NCI-H1930 (cell line): ENCODE results near the gene ABCD1.
A peak's percentile ranks its signal among the peaks of the same experiment; 100 is the strongest.

Experiments
- DNase-seq, 2 experiments: peaks; one replicate each; lab custom pipeline; 2025; lab: John Stamatoyannopoulos, UW

Gene ABCD1

GRCh38 chrX:153773741-153774575 lies 49.3 kb downstream of the ABCD1 start:
- no peak for DNase-seq

DNA sequence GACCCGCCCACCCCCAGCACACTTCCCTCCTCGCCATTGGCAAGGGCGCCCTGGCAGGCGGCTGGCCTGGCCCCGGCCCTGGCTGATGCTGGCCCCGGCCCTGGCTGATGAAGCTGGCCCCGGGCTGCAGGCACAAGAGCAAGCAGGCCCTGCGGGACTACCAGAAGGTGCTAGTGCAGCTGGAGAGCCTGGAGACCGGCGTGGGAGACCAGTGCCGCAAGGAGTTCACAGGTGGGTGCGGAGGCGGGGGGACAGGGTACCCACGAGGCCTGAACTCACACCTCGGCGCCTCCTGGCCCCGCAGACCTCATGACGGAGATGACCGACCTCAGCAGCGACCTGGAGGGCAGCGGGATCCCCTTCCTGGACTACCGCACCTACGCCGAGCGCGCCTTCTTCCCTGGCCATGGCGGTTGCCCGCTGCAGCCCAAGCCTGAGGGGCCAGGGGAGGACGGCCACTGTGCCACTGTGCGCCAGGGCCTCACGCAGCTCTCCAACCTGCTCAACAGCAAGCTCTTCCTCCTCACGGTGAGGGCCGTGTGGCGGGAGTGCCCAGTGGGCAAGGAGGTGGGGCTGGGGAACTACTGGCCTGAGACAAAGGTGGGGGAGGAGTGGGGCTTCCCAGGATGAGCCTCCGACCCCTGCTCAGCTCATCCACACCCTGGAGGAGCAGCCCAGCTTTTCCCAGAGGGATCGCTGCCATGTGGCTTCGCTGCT lies 50.1 kb downstream of the ABCD1 start:
- no peak for DNase-seq

- no peak for DNase-seq
These were observed 50.9 kb downstream of the ABCD1 start for GRCh38 chrX:153775293-153776119.

GRCh38 chrX:153776120-153776599 lies 51.5 kb downstream of the ABCD1 start:
- no peak for DNase-seq

DNA sequence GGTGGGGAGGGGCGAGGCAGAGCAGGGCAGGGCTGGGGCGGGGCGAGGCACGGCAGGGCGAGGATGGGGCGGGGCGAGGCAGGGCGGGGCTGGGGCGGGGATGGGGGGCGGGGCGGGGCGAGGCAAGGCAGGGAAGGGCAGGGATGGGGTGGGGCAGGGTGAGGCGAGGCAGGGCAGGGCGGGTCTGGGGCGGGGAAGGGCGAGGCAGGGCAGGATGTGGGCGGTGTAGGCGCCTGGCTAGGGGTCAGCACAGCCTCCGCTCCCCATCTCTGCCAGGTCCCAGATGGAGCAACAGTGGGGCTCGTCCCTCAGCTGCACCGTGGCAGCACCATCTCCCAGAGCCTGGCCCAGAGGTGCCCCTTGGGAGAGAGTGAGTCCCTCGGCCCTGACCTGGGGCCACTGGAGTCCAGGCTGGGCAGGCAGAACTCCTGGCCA lies 52.0 kb downstream of the ABCD1 start:
- no peak for DNase-seq

GRCh38 chrX:153777261-153778090 lies 52.8 kb downstream of the ABCD1 start:
- no peak for DNase-seq

- no peak for DNase-seq
These were observed 53.5 kb downstream of the ABCD1 start for GRCh38 chrX:153778181-153778580.

DNA sequence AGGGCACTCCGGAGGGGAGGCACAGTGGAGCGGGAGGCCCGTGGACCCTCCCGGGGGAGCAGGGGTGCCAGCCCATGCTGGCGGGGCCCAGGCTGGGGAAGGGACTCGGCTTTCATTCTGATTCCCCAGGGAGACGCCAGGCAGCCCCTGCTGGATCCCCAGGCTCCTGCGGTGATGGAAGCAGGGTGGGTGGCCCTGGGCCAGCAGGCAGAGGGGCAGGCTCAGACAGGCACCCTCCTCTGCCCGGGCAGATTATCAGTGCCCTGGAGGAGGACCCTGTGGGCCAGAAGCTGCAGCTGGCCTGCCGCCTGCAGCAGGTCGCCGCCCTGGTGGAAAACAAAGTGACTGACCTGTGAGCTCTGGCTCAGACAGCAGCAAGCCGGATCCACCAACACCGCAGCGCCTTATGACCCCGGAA lies 54.0 kb downstream of the ABCD1 start:
- no peak for DNase-seq

- DNase-seq: no peak
These were observed 55.4 kb downstream of the ABCD1 start for GRCh38 chrX:153779891-153780677.

GRCh38 chrX:153780678-153781427 lies 56.2 kb downstream of the ABCD1 start, which contains the start of gene SRPK3:
TSS of gene SRPK3 (plus strand) at chrX:153781041. CDS start at chrX:153781087, 46 bp downstream.
- DNase-seq: no peak

DNA sequence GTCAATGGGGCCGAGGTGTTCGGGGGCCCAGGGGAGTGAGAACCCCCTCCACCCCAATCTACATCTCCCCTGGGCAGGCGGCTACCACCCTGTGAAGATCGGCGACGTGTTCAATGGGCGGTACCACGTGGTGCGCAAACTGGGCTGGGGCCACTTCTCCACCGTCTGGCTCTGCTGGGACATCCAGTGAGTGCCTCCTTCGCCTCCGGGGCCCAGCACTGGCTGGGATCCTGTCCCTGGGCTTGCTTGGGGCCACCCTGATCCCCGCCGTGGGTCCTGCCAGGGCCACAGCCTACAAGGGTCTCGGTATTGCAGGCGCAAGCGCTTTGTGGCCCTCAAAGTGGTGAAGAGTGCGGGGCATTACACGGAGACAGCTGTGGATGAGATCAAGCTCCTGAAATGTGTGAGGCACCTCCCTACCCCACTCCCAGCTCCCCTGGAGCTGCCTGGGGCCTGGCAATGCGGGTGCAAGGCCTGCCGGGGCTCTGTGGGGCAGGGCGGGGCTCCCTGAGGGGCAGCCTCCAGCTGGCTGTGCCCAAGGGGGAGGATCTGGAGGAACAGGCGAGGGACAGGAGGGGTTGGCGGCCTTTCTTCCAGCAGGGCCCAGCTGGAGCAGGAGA lies 56.9 kb downstream of the ABCD1 start:
- no peak for DNase-seq

DNA sequence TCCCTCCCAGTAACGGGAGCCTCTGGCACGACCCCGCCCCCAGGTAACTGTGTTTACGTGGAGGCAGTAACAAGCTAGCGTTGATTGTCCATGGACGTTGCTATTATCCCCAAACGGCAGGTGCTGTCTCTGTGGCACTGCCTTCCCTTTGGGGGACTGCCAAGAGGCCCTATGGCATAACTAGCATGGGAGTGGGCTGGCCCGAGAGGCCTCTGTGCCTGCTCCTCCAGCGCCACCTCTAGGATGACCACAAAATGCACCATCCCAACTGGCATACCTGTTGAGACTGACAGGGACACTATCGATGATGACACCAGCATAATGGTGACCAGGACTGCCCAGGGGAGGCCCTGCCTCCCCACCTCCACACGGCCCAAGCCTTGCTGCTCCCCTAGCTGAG lies 57.7 kb downstream of the ABCD1 start:
- peak; percentile 16 to 24 for DNase-seq

GRCh38 chrX:153782871-153783270 lies 58.2 kb downstream of the ABCD1 start:
- no peak for DNase-seq

GRCh38 chrX:153783378-153784013 lies 58.8 kb downstream of the ABCD1 start:
- DNase-seq: no peak

GRCh38 chrX:153784325-153784967 lies 59.8 kb downstream of the ABCD1 start:
- no peak for DNase-seq

DNA sequence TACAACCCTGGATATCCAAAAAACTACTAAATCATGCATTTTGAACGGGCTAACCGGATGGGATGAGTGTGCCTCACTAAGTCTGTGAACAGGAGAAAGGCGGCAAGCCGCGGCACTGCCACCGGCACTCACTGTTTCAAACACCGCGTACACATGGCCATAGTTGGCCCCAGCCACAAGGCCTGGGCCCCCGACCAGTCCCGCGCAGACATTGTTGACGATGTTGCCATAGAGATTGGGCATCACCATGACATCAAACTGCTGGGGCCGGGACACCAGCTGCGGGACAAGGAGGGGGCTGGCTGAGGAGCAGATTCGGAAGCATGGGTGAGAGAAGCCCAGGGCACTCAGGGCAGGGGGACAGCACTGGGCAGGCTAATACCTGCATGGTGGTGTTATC lies 62.0 kb downstream of the ABCD1 start:
- no peak for DNase-seq

GRCh38 chrX:153789654-153790053 lies 65.0 kb downstream of the ABCD1 start:
- no peak for DNase-seq
